HL-60 (cell line): Measurements from ENCODE around the gene TTYH2.

ENCODE experiments used
- DNase-seq, 2 experiments: peaks; one replicate each; pipeline ENCODE4 v3.0.0-alpha.2; 2010 to 2020; ENCODE audit warnings: low read depth in 1 of 2, low spot score in 1 of 2
- H3K27ac ChIP-seq: fragments of 250-450 bp; sonication (Bioruptor Pico); replicated peaks from 2 replicates; pipeline ENCODE4 v1.5.1; 2020; ENCODE audit warnings: mild to moderate bottlenecking, moderate library complexity
- H3K27me3 ChIP-seq: fragments of 250-450 bp; sonication (Bioruptor Pico); 2 replicates; pipeline ENCODE4 v1.5.1; 2021; ENCODE audit warnings: mild to moderate bottlenecking, moderate library complexity; ENCODE audit not compliant: insufficient read depth, poor library complexity, severe bottlenecking
- H3K4me3 ChIP-seq: replicated peaks from 2 replicates; pipeline ENCODE4 v1.5.1; 2011; ENCODE audit warnings: mild to moderate bottlenecking, control low read depth, low read length; ENCODE audit not compliant: insufficient read depth
- GABPA ChIP-seq: IDR thresholded peaks from 2 replicates; pipeline ENCODE4 v1.6.1; 2012; ENCODE audit warnings: low read depth
- POLR2AphosphoS5 ChIP-seq: IDR thresholded peaks from 2 replicates; pipeline ENCODE4 v1.6.1; 2012; ENCODE audit warnings: low read depth
- SPI1 ChIP-seq: IDR thresholded peaks from 2 replicates; pipeline ENCODE4 v1.6.1; 2012; ENCODE audit warnings: low read depth, mild to moderate bottlenecking, borderline replicate concordance
- TF ChIP-seq, protein P1 (sequence below): IDR thresholded peaks from one replicate; pipeline ENCODE4 v1.5.1; 2011; ENCODE audit warnings: low read length, control low read depth, inconsistent platforms; ENCODE audit not compliant: insufficient read depth
- TF ChIP-seq, protein P2 (sequence below): IDR thresholded peaks from 2 replicates; pipeline ENCODE4 v1.6.1; 2012; ENCODE audit warnings: low read depth; ENCODE audit not compliant: insufficient replicate concordance

TTYH2 gene

DNA sequence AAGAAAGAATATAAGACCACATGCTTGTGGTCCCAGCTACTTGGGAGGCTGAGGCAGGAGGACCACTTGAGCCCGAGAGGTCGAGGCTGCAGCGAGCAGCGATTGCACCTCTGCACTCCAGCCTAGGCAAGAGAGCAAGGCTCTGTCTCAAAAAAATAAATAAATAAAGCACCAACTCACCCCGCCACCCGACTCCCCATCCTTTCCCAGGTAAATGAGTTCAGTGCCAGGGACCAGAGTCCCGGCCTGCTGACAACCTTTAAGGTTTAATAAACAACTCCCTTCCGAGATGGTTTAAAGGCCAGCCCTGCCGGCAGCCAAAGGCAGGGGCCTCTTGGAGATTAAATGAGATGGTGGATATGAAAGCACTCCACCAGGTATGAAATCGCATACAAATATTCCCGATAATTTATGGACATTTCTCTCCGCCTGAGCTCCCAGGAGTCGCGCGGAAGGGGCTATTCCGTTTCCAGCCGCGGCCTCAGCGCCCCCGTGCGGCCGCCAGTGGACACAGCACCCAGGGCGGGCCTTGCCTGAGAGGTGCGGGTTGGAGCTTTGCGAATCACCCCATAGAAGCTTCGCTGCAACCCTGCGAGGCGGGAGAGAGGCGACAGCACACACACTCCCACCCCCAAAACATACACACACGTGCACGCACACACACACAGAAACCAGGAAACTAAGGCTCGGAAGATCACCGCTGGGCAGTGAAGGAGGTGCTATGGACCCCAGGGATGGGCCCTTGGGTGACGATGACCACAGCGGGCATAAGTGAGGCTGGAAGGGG lies 13.9 kb upstream of the TTYH2 start:
- peak in 1 of 2 experiments; percentile 50 for DNase-seq
- Histone ChIP-seq H3K4me3 (no peak overlapping the region), H3K27ac (no peak overlapping the region), H3K27me3 (peaks cover 14% of the 10 kb centered on the region)
- TF ChIP-seq, protein P1, sequence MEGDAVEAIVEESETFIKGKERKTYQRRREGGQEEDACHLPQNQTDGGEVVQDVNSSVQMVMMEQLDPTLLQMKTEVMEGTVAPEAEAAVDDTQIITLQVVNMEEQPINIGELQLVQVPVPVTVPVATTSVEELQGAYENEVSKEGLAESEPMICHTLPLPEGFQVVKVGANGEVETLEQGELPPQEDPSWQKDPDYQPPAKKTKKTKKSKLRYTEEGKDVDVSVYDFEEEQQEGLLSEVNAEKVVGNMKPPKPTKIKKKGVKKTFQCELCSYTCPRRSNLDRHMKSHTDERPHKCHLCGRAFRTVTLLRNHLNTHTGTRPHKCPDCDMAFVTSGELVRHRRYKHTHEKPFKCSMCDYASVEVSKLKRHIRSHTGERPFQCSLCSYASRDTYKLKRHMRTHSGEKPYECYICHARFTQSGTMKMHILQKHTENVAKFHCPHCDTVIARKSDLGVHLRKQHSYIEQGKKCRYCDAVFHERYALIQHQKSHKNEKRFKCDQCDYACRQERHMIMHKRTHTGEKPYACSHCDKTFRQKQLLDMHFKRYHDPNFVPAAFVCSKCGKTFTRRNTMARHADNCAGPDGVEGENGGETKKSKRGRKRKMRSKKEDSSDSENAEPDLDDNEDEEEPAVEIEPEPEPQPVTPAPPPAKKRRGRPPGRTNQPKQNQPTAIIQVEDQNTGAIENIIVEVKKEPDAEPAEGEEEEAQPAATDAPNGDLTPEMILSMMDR, result peak; percentile 82
- TF ChIP-seq POLR2AphosphoS5, result no peak

- DNase-seq, result no peak
- Histone ChIP-seq H3K4me3 (no peak overlapping the region), H3K27me3 (peaks cover 11% of the 10 kb centered on the region), H3K27ac (no peak overlapping the region)
- TF ChIP-seq, protein P2, sequence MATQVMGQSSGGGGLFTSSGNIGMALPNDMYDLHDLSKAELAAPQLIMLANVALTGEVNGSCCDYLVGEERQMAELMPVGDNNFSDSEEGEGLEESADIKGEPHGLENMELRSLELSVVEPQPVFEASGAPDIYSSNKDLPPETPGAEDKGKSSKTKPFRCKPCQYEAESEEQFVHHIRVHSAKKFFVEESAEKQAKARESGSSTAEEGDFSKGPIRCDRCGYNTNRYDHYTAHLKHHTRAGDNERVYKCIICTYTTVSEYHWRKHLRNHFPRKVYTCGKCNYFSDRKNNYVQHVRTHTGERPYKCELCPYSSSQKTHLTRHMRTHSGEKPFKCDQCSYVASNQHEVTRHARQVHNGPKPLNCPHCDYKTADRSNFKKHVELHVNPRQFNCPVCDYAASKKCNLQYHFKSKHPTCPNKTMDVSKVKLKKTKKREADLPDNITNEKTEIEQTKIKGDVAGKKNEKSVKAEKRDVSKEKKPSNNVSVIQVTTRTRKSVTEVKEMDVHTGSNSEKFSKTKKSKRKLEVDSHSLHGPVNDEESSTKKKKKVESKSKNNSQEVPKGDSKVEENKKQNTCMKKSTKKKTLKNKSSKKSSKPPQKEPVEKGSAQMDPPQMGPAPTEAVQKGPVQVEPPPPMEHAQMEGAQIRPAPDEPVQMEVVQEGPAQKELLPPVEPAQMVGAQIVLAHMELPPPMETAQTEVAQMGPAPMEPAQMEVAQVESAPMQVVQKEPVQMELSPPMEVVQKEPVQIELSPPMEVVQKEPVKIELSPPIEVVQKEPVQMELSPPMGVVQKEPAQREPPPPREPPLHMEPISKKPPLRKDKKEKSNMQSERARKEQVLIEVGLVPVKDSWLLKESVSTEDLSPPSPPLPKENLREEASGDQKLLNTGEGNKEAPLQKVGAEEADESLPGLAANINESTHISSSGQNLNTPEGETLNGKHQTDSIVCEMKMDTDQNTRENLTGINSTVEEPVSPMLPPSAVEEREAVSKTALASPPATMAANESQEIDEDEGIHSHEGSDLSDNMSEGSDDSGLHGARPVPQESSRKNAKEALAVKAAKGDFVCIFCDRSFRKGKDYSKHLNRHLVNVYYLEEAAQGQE, result no peak
- TF ChIP-seq SPI1, result no peak
- TF ChIP-seq, protein P1, result no peak
- TF ChIP-seq POLR2AphosphoS5, result no peak
- no peak for TF ChIP-seq GABPA
Measured at GRCh38 chr17:74200112-74200511, 13.3 kb upstream of the TTYH2 start.

DNA sequence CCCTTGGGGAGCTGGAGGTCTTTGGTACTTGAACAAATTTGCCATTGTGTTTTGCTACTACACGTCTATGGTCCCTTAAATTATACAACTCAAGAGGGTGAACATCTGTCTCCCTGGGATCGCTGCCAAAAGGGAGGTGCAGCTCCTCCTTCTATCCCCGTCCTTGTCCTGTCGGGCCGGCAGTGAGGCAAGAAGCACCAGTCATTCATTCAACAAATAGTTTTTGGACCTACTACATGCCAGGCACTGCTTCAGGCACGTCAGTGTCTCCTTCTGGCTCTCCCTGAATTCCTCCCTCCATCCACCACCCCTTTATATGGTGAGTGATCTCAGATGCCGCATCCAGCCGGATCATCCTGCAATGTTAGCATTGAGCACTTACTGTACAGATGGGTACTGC lies 12.1 kb upstream of the TTYH2 start:
- Histone ChIP-seq H3K4me3 (no peak overlapping the region), H3K27me3 (peaks cover 11% of the 10 kb centered on the region), H3K27ac (no peak overlapping the region)
- TF ChIP-seq, protein P1, result no peak
- TF ChIP-seq GABPA, result no peak
- TF ChIP-seq POLR2AphosphoS5, result no peak
- TF ChIP-seq, protein P2, result no peak
- TF ChIP-seq SPI1, result no peak
- no peak for DNase-seq

- no peak overlapping the region for H3K27ac ChIP-seq
- TF ChIP-seq SPI1 (no peak), POLR2AphosphoS5 (no peak), GABPA (no peak)
- TF ChIP-seq, protein P2, result no peak
- TF ChIP-seq, protein P1, result no peak
- DNase-seq, result no peak
- peaks cover 11% of the 10 kb centered on the region for H3K27me3 ChIP-seq
- H3K4me3 ChIP-seq, result no peak overlapping the region
Measured at GRCh38 chr17:74201948-74202347, 11.4 kb upstream of the TTYH2 start.
